ENCODE data around the gene C2orf72.

DNA sequence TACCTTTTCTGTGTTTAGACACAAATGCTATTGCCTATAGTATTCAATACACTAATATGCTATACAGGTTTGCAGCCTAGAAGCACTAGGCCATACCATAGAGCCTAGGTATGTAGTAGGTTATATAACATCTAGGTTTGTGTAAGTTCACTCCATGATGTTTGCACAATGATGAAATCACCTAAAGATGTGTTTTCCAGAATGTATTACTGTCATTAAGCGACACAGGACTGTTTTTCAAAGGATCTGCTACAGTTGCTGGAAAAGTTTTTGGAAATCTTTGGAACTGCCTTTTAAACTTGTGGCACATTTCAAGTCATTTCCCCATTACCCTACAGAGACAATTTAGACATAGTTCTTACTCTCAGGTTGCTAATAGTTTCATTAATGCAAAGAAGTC lies 28.6 kb downstream of the C2orf72 start:
- TF ChIP-seq, protein P1, sequence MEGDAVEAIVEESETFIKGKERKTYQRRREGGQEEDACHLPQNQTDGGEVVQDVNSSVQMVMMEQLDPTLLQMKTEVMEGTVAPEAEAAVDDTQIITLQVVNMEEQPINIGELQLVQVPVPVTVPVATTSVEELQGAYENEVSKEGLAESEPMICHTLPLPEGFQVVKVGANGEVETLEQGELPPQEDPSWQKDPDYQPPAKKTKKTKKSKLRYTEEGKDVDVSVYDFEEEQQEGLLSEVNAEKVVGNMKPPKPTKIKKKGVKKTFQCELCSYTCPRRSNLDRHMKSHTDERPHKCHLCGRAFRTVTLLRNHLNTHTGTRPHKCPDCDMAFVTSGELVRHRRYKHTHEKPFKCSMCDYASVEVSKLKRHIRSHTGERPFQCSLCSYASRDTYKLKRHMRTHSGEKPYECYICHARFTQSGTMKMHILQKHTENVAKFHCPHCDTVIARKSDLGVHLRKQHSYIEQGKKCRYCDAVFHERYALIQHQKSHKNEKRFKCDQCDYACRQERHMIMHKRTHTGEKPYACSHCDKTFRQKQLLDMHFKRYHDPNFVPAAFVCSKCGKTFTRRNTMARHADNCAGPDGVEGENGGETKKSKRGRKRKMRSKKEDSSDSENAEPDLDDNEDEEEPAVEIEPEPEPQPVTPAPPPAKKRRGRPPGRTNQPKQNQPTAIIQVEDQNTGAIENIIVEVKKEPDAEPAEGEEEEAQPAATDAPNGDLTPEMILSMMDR (IDR thresholded peaks at IDR 0.05; ENCODE audit: low read length): no peak
- TF ChIP-seq EZH2 (optimal IDR thresholded peaks at IDR 0.05; ENCODE audit: low read depth, low read length): no peak
- no peak for TF ChIP-seq EZH2phosphoT487 (IDR thresholded peaks at IDR 0.05; ENCODE audit: low read length)
